WTC11 (cell line): ENCODE data around the gene HTR6. TPM values are rescaled to one million over a fixed set of nuclear protein-coding genes. Genes with fewer than 3 reads are reported as not detected.
"Not testable (repeated sequence)": the region's sequence is repeated elsewhere in the genome, so short reads cannot be mapped to it uniquely, and the experiment has no call there.

Experiments used
- ATAC-seq: fragments of 200-7000 bp; cut with Tn5 transposase; 2 replicates; pipeline ENCODE4 v1.10.0; 2021; ENCODE audit warnings: mild to moderate bottlenecking, moderate library complexity
- CTCF ChIA-PET: fragments of 300-600 bp; sonication (Branson Sonifier 250); formaldehyde crosslinking; loops from one replicate; lab custom pipeline; 2021; ENCODE audit warnings: antibody characterized with exemption; lab: Charles Lee
- POLR2A ChIA-PET: fragments of 350-600 bp; sonication (Branson Sonifier 250); formaldehyde crosslinking; loops from one replicate; lab custom pipeline; 2021; ENCODE audit warnings: antibody characterized with exemption; lab: Charles Lee
- DNase-seq: peaks from one replicate; pipeline ENCODE4 v3.0.0; 2021; ENCODE audit warnings: low spot score
- H3K27ac Mint-ChIP-seq: 2 replicates; pipeline ENCODE4 v1.8.0; 2021; ENCODE audit warnings: mixed read lengths
- H3K27me3 Mint-ChIP-seq: 2 replicates; pipeline ENCODE4 v1.8.0; 2021; ENCODE audit warnings: low read depth, mild to moderate bottlenecking, moderate library complexity, mixed read lengths
- H3K36me3 Mint-ChIP-seq: 2 replicates; pipeline ENCODE4 v1.8.0; 2021; ENCODE audit warnings: mixed read lengths
- H3K4me1 Mint-ChIP-seq: 2 replicates; pipeline ENCODE4 v1.8.0; 2022; ENCODE audit warnings: mixed read lengths
- H3K4me3 Mint-ChIP-seq: 2 replicates; pipeline ENCODE4 v1.8.0; 2021; ENCODE audit warnings: mild to moderate bottlenecking, moderate library complexity, mixed read lengths
- H3K9me3 Mint-ChIP-seq: 2 replicates; pipeline ENCODE4 v1.8.0; 2021; ENCODE audit warnings: mixed read lengths
- AFF4 ChIP-seq: sonication (generic); formaldehyde crosslinking; IDR thresholded peaks from 2 replicates; pipeline ENCODE4 v1.8.1; 2023; ENCODE audit warnings: mild to moderate bottlenecking, missing genetic modification reagents, borderline replicate concordance
- HMGA2 ChIP-seq: fragments of 250-450 bp; sonication (Bioruptor Pico); IDR thresholded peaks from 2 replicates; pipeline ENCODE4 v1.4.0; 2021; ENCODE audit warnings: mild to moderate bottlenecking, moderate library complexity
- SP1 ChIP-seq: sonication (generic); formaldehyde crosslinking; conservative IDR thresholded peaks from 2 replicates; pipeline ENCODE4 v1.8.1; 2022; ENCODE audit warnings: missing genetic modification reagents
- TEAD4 ChIP-seq: sonication (generic); formaldehyde crosslinking; IDR thresholded peaks from 2 replicates; pipeline ENCODE4 v1.8.0; 2022; ENCODE audit warnings: mild to moderate bottlenecking, missing genetic modification reagents
- ZNF219 ChIP-seq: sonication (generic); formaldehyde crosslinking; IDR thresholded peaks from 2 replicates; pipeline ENCODE4 v1.8.0; 2023; ENCODE audit warnings: missing genetic modification reagents, mild to moderate bottlenecking, borderline replicate concordance
- ZNF423 ChIP-seq: fragments of 250-450 bp; sonication (Bioruptor Pico); IDR thresholded peaks from 2 replicates; pipeline ENCODE4 v2.1.2; 2022; ENCODE audit warnings: mild to moderate bottlenecking, moderate library complexity
- ZNF425 ChIP-seq: fragments of 250-450 bp; sonication (Bioruptor Pico); conservative IDR thresholded peaks from 2 replicates; pipeline ENCODE4 v1.9.0; 2021; ENCODE audit warnings: mild to moderate bottlenecking
- total RNA-seq: library from RNA; stranded (reverse); gene quantifications from 3 replicates; pipeline ENCODE4 v1.2.3, GENCODE V29; 2021
- TF ChIP-seq, protein P1 (sequence below): fragments of 250-450 bp; sonication (Bioruptor Pico); IDR thresholded peaks from 2 replicates; pipeline ENCODE4 v2.1.2; 2022; ENCODE audit warnings: mild to moderate bottlenecking, moderate library complexity
- TF ChIP-seq, protein P2 (sequence below): sonication (generic); formaldehyde crosslinking; conservative IDR thresholded peaks from 2 replicates; pipeline ENCODE4 v1.8.1; 2023; ENCODE audit warnings: mild to moderate bottlenecking, low read depth, missing genetic modification reagents, moderate library complexity
- TF ChIP-seq, protein P3 (sequence below): sonication (generic); formaldehyde crosslinking; IDR thresholded peaks from 2 replicates; pipeline ENCODE4 v1.8.0; 2022; ENCODE audit warnings: mild to moderate bottlenecking, missing genetic modification reagents

The HTR6 gene
- total RNA-seq, 1 experiment from 2014 or later = 0.90 TPM

DNA sequence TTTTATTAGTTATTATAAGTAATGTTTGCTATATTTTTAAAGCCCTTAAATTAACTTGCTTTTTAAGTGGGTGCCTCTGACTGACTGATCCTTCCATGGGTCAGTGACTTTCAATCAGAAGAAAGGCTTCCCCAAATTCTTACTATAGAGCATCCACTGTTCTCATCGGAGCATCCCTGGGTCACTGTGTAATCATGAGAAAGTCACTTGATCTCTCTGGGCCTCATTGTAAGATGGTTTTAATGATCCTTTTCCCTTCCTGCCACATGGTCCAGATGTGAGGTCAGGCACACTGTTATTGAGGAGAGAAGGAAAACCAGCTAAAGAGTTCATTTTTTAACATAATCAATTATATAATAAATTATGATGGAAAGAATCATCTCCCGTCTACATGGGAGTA is 31.6 kb upstream of the HTR6 start:
- POLR2A ChIA-PET = no interaction called here

GRCh38 chr1:19635064-19635463 is 29.6 kb upstream of the HTR6 start:
- DNase-seq, POLR2A ChIA-PET, H3K36me3 Mint-ChIP-seq, H3K27ac Mint-ChIP-seq, ATAC-seq, H3K4me3 Mint-ChIP-seq, CTCF ChIA-PET, H3K27me3 Mint-ChIP-seq, H3K9me3 Mint-ChIP-seq, H3K4me1 Mint-ChIP-seq: not testable (repeated sequence)

More for the DNA sequence above, 31.6 kb upstream of the HTR6 start:
- H3K27me3 Mint-ChIP-seq = no peaks in the 10 kb centered on the region
- no peaks in the 10 kb centered on the region for H3K9me3 Mint-ChIP-seq
- DNase-seq (no peak), ATAC-seq (no peak)
- H3K36me3 Mint-ChIP-seq = peaks cover 3% of the 10 kb centered on the region; the same call in 1 of the 2 replicates
- H3K27ac Mint-ChIP-seq = no peak overlapping the region
- H3K4me1 Mint-ChIP-seq = peaks cover 18% of the 10 kb centered on the region
- TF ChIP-seq SP1 (CRISPR knock-in tag) = no peak
- no peak for TF ChIP-seq AFF4
- TF ChIP-seq, protein P1, sequence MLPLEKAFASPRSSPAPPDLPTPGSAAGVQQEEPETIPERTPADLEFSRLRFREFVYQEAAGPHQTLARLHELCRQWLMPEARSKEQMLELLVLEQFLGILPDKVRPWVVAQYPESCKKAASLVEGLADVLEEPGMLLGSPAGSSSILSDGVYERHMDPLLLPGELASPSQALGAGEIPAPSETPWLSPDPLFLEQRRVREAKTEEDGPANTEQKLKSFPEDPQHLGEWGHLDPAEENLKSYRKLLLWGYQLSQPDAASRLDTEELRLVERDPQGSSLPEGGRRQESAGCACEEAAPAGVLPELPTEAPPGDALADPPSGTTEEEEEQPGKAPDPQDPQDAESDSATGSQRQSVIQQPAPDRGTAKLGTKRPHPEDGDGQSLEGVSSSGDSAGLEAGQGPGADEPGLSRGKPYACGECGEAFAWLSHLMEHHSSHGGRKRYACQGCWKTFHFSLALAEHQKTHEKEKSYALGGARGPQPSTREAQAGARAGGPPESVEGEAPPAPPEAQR (CRISPR knock-in tag) = no peak
- TF ChIP-seq ZNF423 (CRISPR knock-in tag) = no peak
- no peak for TF ChIP-seq ZNF219 (CRISPR knock-in tag)
- no peak for TF ChIP-seq ZNF425 (CRISPR knock-in tag)
- no peak for TF ChIP-seq TEAD4
- TF ChIP-seq, protein P2, sequence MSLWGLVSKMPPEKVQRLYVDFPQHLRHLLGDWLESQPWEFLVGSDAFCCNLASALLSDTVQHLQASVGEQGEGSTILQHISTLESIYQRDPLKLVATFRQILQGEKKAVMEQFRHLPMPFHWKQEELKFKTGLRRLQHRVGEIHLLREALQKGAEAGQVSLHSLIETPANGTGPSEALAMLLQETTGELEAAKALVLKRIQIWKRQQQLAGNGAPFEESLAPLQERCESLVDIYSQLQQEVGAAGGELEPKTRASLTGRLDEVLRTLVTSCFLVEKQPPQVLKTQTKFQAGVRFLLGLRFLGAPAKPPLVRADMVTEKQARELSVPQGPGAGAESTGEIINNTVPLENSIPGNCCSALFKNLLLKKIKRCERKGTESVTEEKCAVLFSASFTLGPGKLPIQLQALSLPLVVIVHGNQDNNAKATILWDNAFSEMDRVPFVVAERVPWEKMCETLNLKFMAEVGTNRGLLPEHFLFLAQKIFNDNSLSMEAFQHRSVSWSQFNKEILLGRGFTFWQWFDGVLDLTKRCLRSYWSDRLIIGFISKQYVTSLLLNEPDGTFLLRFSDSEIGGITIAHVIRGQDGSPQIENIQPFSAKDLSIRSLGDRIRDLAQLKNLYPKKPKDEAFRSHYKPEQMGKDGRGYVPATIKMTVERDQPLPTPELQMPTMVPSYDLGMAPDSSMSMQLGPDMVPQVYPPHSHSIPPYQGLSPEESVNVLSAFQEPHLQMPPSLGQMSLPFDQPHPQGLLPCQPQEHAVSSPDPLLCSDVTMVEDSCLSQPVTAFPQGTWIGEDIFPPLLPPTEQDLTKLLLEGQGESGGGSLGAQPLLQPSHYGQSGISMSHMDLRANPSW (CRISPR knock-in tag) = no peak
- CTCF ChIA-PET = no interaction called here
- H3K4me3 Mint-ChIP-seq = no peak overlapping the region

- TF ChIP-seq, protein P3, sequence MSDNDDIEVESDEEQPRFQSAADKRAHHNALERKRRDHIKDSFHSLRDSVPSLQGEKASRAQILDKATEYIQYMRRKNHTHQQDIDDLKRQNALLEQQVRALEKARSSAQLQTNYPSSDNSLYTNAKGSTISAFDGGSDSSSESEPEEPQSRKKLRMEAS (CRISPR knock-in tag) = no peak
- TF ChIP-seq HMGA2 = peak; percentile 76
- ChIA-PET CTCF (interaction anchor here (0.6 kb wide), 1 partner anchor 18 kb away, joined by 4 read pairs; no protein-coding TSS in a partner anchor), POLR2A (no interaction called here)
- no peak overlapping the region for H3K27ac Mint-ChIP-seq
- H3K27me3 Mint-ChIP-seq = peaks cover 3% of the 10 kb centered on the region
- DNase-seq = no peak
- no peak for ATAC-seq
- H3K9me3 Mint-ChIP-seq = no peaks in the 10 kb centered on the region
- H3K4me1 Mint-ChIP-seq = peaks cover 12% of the 10 kb centered on the region
- no peak overlapping the region for H3K4me3 Mint-ChIP-seq
- no peaks in the 10 kb centered on the region for H3K36me3 Mint-ChIP-seq
Observed at GRCh38 chr1:19635646-19636045, 29.0 kb upstream of the HTR6 start.
